ENCODE results near the gene VMO1. TPM values are rescaled to one million over a fixed set of nuclear protein-coding genes. Genes with fewer than 3 reads are reported as not detected.

VMO1 gene
- total RNA-seq, 1 experiment from 2014 or later, result 1.2 TPM

DNA sequence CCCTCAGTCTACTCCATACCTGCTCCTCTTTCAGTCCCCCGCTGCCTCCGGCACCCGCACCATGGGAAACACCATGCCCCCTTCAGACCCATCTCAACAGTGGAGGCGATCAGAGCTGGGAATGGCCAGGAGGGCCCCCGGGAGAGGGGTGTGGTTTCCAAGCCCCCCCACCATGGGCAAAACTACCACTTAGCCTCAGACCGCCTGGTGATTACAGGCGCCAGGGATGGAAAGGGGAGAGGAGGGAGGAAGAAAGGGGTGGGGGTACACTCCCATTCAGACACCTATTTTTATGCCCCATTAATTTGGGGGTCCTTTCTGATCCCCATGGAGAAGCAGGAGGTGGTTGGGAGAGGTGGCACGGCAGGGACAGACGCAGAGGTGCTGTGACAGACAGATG is 16.1 kb upstream of the VMO1 start, which contains the start of gene C17orf114 (continued):
- TF ChIP-seq, protein P1, sequence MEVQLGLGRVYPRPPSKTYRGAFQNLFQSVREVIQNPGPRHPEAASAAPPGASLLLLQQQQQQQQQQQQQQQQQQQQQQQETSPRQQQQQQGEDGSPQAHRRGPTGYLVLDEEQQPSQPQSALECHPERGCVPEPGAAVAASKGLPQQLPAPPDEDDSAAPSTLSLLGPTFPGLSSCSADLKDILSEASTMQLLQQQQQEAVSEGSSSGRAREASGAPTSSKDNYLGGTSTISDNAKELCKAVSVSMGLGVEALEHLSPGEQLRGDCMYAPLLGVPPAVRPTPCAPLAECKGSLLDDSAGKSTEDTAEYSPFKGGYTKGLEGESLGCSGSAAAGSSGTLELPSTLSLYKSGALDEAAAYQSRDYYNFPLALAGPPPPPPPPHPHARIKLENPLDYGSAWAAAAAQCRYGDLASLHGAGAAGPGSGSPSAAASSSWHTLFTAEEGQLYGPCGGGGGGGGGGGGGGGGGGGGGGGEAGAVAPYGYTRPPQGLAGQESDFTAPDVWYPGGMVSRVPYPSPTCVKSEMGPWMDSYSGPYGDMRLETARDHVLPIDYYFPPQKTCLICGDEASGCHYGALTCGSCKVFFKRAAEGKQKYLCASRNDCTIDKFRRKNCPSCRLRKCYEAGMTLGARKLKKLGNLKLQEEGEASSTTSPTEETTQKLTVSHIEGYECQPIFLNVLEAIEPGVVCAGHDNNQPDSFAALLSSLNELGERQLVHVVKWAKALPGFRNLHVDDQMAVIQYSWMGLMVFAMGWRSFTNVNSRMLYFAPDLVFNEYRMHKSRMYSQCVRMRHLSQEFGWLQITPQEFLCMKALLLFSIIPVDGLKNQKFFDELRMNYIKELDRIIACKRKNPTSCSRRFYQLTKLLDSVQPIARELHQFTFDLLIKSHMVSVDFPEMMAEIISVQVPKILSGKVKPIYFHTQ (CRISPR knock-in tag; IDR thresholded peaks at IDR 0.05), result no peak
- TF ChIP-seq, protein P2, sequence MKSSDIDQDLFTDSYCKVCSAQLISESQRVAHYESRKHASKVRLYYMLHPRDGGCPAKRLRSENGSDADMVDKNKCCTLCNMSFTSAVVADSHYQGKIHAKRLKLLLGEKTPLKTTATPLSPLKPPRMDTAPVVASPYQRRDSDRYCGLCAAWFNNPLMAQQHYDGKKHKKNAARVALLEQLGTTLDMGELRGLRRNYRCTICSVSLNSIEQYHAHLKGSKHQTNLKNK (CRISPR knock-in tag; IDR thresholded peaks at IDR 0.05), result no peak
- TF ChIP-seq NFATC4 (CRISPR knock-in tag; IDR thresholded peaks at IDR 0.05) (no peak), CBFB (CRISPR knock-in tag; IDR thresholded peaks at IDR 0.05; ENCODE audit: low read depth) (no peak), GRHL2 (CRISPR knock-in tag; IDR thresholded peaks at IDR 0.05; ENCODE audit: insufficient replicate concordance, severe bottlenecking) (no peak)

DNA sequence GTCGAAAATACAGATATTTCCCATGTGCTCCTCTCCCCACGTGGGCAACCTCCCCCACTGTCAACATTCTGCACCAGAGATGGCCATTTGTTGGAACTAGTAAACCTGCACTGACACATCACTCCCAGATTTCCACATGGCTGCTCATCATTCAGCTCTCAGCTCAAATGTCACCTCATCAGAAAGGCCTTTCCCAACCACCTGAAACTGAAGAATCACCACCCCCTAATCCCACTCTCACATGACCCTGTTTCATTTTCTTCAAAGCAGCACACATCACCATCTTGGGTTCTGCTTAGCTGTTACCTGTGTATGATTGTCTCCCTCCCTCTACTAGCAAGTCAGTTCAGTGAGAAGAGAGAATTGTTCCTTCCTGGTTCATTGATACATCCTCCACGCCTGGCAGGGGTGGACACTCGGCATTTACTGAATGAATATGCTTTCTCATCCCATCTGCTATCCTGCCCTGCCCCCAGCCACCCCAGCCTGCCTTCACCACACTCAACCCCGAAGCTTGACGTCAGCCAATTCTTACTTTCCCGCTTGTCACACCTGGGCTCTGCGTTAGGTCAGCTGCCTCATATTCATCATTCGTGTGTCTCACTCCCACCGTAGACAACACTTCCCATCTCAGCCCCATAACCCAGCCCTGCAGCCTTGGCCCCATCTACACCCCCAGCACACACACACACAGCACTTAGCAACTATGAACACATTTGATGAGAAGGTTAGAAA is 14.5 kb upstream of the VMO1 start:
- ChIA-PET POLR2A (interaction anchor here (0.7 kb wide), 1 partner anchor 88 kb away, joined by 4 read pairs; no protein-coding TSS in a partner anchor), CTCF (interaction anchor here (0.6 to 1.6 kb wide), 4 partner anchors 10 to 88 kb away, joined by 3 to 6 read pairs (median 4); partner anchors contain the start of gene GLTPD2)
- DNase-seq (ENCODE audit: low spot score), result no peak
- TF ChIP-seq ZNF219 (CRISPR knock-in tag; IDR thresholded peaks at IDR 0.05; ENCODE audit: borderline replicate concordance) (no peak), SMAD3 (CRISPR knock-in tag; IDR thresholded peaks at IDR 0.05; ENCODE audit: borderline replicate concordance) (no peak), FOXJ3 (CRISPR knock-in tag; IDR thresholded peaks at IDR 0.05; ENCODE audit: borderline replicate concordance) (no peak), ETV6 (CRISPR knock-in tag; IDR thresholded peaks at IDR 0.05) (no peak), NFE2L1 (CRISPR knock-in tag; IDR thresholded peaks at IDR 0.05) (no peak), NR3C1 (CRISPR knock-in tag; conservative IDR thresholded peaks at IDR 0.05; ENCODE audit: low read depth) (no peak), OVOL2 (CRISPR knock-in tag; IDR thresholded peaks at IDR 0.05; ENCODE audit: borderline replicate concordance) (no peak), ZNF263 (CRISPR knock-in tag; IDR thresholded peaks at IDR 0.05; ENCODE audit: low read depth) (no peak), NR1H2 (CRISPR knock-in tag; IDR thresholded peaks at IDR 0.05) (no peak), EMX1 (CRISPR knock-in tag; IDR thresholded peaks at IDR 0.05) (no peak), ZNF232 (CRISPR knock-in tag; IDR thresholded peaks at IDR 0.05) (no peak), HMGA2 (CRISPR knock-in tag; IDR thresholded peaks at IDR 0.05) (no peak)
- TF ChIP-seq, protein P3, sequence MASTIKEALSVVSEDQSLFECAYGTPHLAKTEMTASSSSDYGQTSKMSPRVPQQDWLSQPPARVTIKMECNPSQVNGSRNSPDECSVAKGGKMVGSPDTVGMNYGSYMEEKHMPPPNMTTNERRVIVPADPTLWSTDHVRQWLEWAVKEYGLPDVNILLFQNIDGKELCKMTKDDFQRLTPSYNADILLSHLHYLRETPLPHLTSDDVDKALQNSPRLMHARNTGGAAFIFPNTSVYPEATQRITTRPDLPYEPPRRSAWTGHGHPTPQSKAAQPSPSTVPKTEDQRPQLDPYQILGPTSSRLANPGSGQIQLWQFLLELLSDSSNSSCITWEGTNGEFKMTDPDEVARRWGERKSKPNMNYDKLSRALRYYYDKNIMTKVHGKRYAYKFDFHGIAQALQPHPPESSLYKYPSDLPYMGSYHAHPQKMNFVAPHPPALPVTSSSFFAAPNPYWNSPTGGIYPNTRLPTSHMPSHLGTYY (CRISPR knock-in tag; IDR thresholded peaks at IDR 0.05), result no peak
- TF ChIP-seq, protein P4, sequence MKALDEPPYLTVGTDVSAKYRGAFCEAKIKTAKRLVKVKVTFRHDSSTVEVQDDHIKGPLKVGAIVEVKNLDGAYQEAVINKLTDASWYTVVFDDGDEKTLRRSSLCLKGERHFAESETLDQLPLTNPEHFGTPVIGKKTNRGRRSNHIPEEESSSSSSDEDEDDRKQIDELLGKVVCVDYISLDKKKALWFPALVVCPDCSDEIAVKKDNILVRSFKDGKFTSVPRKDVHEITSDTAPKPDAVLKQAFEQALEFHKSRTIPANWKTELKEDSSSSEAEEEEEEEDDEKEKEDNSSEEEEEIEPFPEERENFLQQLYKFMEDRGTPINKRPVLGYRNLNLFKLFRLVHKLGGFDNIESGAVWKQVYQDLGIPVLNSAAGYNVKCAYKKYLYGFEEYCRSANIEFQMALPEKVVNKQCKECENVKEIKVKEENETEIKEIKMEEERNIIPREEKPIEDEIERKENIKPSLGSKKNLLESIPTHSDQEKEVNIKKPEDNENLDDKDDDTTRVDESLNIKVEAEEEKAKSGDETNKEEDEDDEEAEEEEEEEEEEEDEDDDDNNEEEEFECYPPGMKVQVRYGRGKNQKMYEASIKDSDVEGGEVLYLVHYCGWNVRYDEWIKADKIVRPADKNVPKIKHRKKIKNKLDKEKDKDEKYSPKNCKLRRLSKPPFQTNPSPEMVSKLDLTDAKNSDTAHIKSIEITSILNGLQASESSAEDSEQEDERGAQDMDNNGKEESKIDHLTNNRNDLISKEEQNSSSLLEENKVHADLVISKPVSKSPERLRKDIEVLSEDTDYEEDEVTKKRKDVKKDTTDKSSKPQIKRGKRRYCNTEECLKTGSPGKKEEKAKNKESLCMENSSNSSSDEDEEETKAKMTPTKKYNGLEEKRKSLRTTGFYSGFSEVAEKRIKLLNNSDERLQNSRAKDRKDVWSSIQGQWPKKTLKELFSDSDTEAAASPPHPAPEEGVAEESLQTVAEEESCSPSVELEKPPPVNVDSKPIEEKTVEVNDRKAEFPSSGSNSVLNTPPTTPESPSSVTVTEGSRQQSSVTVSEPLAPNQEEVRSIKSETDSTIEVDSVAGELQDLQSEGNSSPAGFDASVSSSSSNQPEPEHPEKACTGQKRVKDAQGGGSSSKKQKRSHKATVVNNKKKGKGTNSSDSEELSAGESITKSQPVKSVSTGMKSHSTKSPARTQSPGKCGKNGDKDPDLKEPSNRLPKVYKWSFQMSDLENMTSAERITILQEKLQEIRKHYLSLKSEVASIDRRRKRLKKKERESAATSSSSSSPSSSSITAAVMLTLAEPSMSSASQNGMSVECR (CRISPR knock-in tag; IDR thresholded peaks at IDR 0.05; ENCODE audit: borderline replicate concordance), result no peak
- TF ChIP-seq, protein P5, sequence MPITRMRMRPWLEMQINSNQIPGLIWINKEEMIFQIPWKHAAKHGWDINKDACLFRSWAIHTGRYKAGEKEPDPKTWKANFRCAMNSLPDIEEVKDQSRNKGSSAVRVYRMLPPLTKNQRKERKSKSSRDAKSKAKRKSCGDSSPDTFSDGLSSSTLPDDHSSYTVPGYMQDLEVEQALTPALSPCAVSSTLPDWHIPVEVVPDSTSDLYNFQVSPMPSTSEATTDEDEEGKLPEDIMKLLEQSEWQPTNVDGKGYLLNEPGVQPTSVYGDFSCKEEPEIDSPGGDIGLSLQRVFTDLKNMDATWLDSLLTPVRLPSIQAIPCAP (CRISPR knock-in tag; IDR thresholded peaks at IDR 0.05), result no peak
- TF ChIP-seq, protein P6, sequence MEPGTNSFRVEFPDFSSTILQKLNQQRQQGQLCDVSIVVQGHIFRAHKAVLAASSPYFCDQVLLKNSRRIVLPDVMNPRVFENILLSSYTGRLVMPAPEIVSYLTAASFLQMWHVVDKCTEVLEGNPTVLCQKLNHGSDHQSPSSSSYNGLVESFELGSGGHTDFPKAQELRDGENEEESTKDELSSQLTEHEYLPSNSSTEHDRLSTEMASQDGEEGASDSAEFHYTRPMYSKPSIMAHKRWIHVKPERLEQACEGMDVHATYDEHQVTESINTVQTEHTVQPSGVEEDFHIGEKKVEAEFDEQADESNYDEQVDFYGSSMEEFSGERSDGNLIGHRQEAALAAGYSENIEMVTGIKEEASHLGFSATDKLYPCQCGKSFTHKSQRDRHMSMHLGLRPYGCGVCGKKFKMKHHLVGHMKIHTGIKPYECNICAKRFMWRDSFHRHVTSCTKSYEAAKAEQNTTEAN (CRISPR knock-in tag; IDR thresholded peaks at IDR 0.05), result no peak
- TF ChIP-seq, protein P7, sequence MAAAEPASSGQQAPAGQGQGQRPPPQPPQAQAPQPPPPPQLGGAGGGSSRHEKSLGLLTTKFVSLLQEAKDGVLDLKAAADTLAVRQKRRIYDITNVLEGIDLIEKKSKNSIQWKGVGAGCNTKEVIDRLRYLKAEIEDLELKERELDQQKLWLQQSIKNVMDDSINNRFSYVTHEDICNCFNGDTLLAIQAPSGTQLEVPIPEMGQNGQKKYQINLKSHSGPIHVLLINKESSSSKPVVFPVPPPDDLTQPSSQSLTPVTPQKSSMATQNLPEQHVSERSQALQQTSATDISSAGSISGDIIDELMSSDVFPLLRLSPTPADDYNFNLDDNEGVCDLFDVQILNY (CRISPR knock-in tag; IDR thresholded peaks at IDR 0.05), result no peak
- ATAC-seq, result no peak
- Mint-ChIP-seq H3K36me3 (peaks cover 21% of the 10 kb centered on the region), H3K9me3 (no peaks in the 10 kb centered on the region), H3K4me3 (no peak overlapping the region), H3K4me1 (no peaks in the 10 kb centered on the region), H3K27me3 (ENCODE audit: low read depth) (no peaks in the 10 kb centered on the region), H3K27ac (peak overlapping the region; percentile 48)
